Esophagus muscularis mucosa (tissue), 4 donors: Measurements from ENCODE around the gene SHC2. TPM values are rescaled to one million over a fixed set of nuclear protein-coding genes. Genes with fewer than 3 reads are reported as not detected.

Experiments used
- DNase-seq: peaks from one replicate; pipeline ENCODE4 v3.0.0-alpha.2; 2017; ENCODE audit errors: extremely low spot score
- H3K27ac ChIP-seq, 4 donors: fragments of 200-600 bp; sonication (generic); replicated peaks in 1 of 4; 1 replicate in 3 of 4; 2 replicates in 1 of 4; pipeline ENCODE4 v1.5.1; 2016 to 2019; ENCODE audit warnings: mild to moderate bottlenecking in 1 of 4
- H3K27me3 ChIP-seq, 4 donors: fragments of 200-600 bp; sonication (generic); one replicate each; pipeline versions ENCODE4 v1.5.1 to v1.6.0; 2016 to 2019
- H3K36me3 ChIP-seq, 4 donors: fragments of 200-600 bp; sonication (generic); one replicate each; pipeline ENCODE4 v1.5.1; 2016 to 2019
- H3K4me1 ChIP-seq, 4 donors: fragments of 200-600 bp; sonication (generic); one replicate each; pipeline ENCODE4 v1.5.1; 2016 to 2019
- H3K4me3 ChIP-seq, 4 donors: fragments of 200-600 bp; sonication (generic); 1 replicate in 2 of 4; 2 replicates in 2 of 4; pipeline ENCODE4 v1.5.1; 2016 to 2019; ENCODE audit warnings: mild to moderate bottlenecking in 4 of 4, moderate library complexity in 1 of 4
- H3K9me3 ChIP-seq, 4 donors: fragments of 200-600 bp; sonication (generic); 1 replicate in 3 of 4; 2 replicates in 1 of 4; pipeline ENCODE4 v1.5.1; 2016 to 2019
- CTCF ChIP-seq, 3 experiments: fragments of 200-600 bp in 2 of 3; fragments of 450-650 bp in 1 of 3; sonication (generic) in 2 of 3; IDR thresholded peaks; one replicate each; pipeline ENCODE4 v1.5.1; 2017 to 2019; ENCODE audit warnings: antibody characterized with exemption in 3 of 3, mild to moderate bottlenecking in 2 of 3, moderate library complexity in 1 of 3
- EP300 ChIP-seq: sonication (generic); formaldehyde crosslinking; IDR thresholded peaks from one replicate; pipeline ENCODE4 v1.6.1; 2017; ENCODE audit warnings: antibody characterized with exemption
- POLR2A ChIP-seq: fragments of 450-650 bp; IDR thresholded peaks from one replicate; pipeline ENCODE4 v1.6.1; 2017; ENCODE audit warnings: antibody characterized with exemption, moderate library complexity, mild to moderate bottlenecking, low read depth
- POLR2AphosphoS5 ChIP-seq, 2 donors: sonication (generic); formaldehyde crosslinking; IDR thresholded peaks; one replicate each; pipeline ENCODE4 v1.6.1; 2017; ENCODE audit warnings: antibody characterized with exemption in 2 of 2
- WGBS: methylation state at CpG from one replicate; pipeline ENCODE4 v1.1.5; 2018; 5-methylcytosine and 5-hydroxymethylcytosine counted together
- intact Hi-C: fragments of 100-400 bp; cut with DNase I; formaldehyde crosslinking; loops from one replicate; pipeline ENCODE4 v1.15.1; 2023
- total RNA-seq, 4 donors: library from RNA; depleted of rRNA; stranded (reverse); fragments of >200 nt; gene quantifications; one replicate each; pipeline versions ENCODE4 v1.1.0 to v1.2.1, GENCODE V29; 2016

The SHC2 gene
- total RNA-seq, 4 donors from 2014 or later, result 11.2 to 35.6 (median 18.7) TPM

DNA sequence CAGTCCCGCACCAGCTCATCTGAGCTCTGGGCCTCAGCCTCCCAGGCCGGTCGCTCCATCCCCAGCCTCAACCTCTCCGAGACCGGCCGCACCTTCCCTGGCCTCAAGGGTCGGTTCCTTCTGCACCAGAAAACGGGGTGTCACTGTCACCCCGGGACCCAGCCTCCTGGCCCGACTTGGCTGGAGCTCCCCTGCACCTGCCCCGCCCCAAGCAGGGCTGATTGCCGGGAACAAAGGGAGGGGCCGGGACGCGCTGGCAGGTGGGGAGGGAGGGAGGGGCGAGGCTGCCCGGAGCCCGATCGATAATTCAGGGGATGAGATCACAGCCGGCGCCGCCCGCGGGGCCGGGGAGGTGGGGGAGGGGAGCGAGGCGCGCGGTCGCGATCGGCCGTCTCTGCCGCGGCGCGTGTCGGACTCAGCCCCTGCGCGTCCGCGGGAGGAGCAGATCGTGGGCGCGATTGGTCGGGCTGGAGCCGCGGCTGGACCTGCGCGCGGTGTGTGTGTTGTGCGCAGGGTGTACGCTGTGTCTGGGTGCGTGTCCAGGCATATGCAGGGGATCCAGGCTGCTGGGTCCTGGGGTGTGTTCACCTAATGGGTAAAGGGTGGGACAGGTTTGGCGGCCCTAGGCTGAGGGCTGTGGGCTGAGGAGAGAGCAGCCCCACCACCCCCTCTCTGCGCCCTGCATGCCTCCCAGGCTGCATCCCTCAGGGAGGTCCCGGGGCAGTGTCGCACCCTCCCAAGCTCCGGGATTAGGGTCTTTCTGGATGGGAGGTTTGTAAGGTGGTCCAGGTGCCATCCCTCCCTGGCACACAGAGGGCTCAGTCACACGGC, 1.1 kb upstream of the SHC2 start:
- no peak for TF ChIP-seq EP300
- TF ChIP-seq CTCF (IDR thresholded peaks at IDR 0.05), result no peak
- TF ChIP-seq POLR2A, result no peak
- TF ChIP-seq POLR2AphosphoS5 (IDR thresholded peaks at IDR 0.05), result peak in 1 of 2 donors; percentile 14
- Histone ChIP-seq H3K9me3 (no peaks in the 10 kb centered on the region), H3K27ac (peak overlapping the region; percentile 63 to 72 (median 67)), H3K4me1 (peaks cover 12 to 32% (median 27%) of the 10 kb centered on the region in 4 donors), H3K4me3 (peak overlapping the region; percentile 76 to 79 (median 78)), H3K36me3 (peaks cover 0 to 5% (median 0%) of the 10 kb centered on the region in 4 donors), H3K27me3 (peaks cover 0 to 23% (median 0%) of the 10 kb centered on the region in 4 donors)
- WGBS, result 3% methylated on average over 25 of the region's 60 CpGs
- DNase-seq, result no peak
- intact Hi-C loops, result no loop called here

GRCh38 chr19:459724-460511, 915 bp downstream of the SHC2 start:
- Histone ChIP-seq H3K4me3 (peak overlapping the region; percentile 76 to 79 (median 78)), H3K27me3 (peaks cover 0 to 23% (median 0%) of the 10 kb centered on the region in 4 donors), H3K27ac (peak overlapping the region; percentile 76 to 84 (median 82)), H3K36me3 (peaks cover 0 to 15% (median 0%) of the 10 kb centered on the region in 4 donors), H3K4me1 (peaks cover 12 to 32% (median 27%) of the 10 kb centered on the region in 4 donors), H3K9me3 (no peaks in the 10 kb centered on the region)
- TF ChIP-seq EP300 (no peak), POLR2A (peak; percentile 21), POLR2AphosphoS5 (IDR thresholded peaks at IDR 0.05) (peak; percentile 48 to 79), CTCF (IDR thresholded peaks at IDR 0.05) (no peak)
- DNase-seq, result no peak
- 7% methylated on average over 26 of the region's 66 CpGs for WGBS
- intact Hi-C loops, result no loop called here

GRCh38 chr19:458091-459042, 2.5 kb downstream of the SHC2 start:
- no peak overlapping the region for H3K4me3 ChIP-seq
- H3K27me3 ChIP-seq, result peaks cover 0 to 23% (median 0%) of the 10 kb centered on the region in 4 donors
- H3K36me3 ChIP-seq, result peaks cover 0 to 15% (median 0%) of the 10 kb centered on the region in 4 donors
- intact Hi-C loops, result no loop called here
- no peak for DNase-seq
- peaks cover 12 to 32% (median 27%) of the 10 kb centered on the region in 4 donors for H3K4me1 ChIP-seq
- TF ChIP-seq EP300, result no peak
- TF ChIP-seq POLR2AphosphoS5 (IDR thresholded peaks at IDR 0.05), result no peak
- TF ChIP-seq CTCF (IDR thresholded peaks at IDR 0.05), result no peak
- TF ChIP-seq POLR2A, result no peak
- WGBS, result 95% methylated on average over 89 of the region's 89 CpGs
- H3K9me3 ChIP-seq, result no peaks in the 10 kb centered on the region
- H3K27ac ChIP-seq, result no peak overlapping the region

GRCh38 chr19:457636-458035, 3.2 kb downstream of the SHC2 start:
- intact Hi-C loops, result no loop called here
- DNase-seq, result no peak
- peaks cover 0 to 15% (median 0%) of the 10 kb centered on the region in 4 donors for H3K36me3 ChIP-seq

More at GRCh38 chr19:457636-458035, 3.2 kb downstream of the SHC2 start:
- Histone ChIP-seq H3K27ac (no peak overlapping the region), H3K4me1 (peaks cover 12 to 32% (median 27%) of the 10 kb centered on the region in 4 donors), H3K27me3 (peaks cover 0 to 23% (median 0%) of the 10 kb centered on the region in 4 donors), H3K9me3 (no peaks in the 10 kb centered on the region), H3K4me3 (no peak overlapping the region)
- TF ChIP-seq CTCF (IDR thresholded peaks at IDR 0.05) (no peak), EP300 (no peak), POLR2A (no peak), POLR2AphosphoS5 (IDR thresholded peaks at IDR 0.05) (no peak)
- WGBS, result 96% methylated on average over 30 of the region's 30 CpGs
